Activated CD4-positive, alpha-beta T cell treated with anti-CD3 and anti-CD28 coated beads, Interleukin-2, amount 50 U/mL, for 1 hour (primary cell): ENCODE measurements around the gene TMEM179B.
A peak's percentile ranks its signal among the peaks of the same experiment; 100 is the strongest.
"Not testable (repeated sequence)": the region's sequence is repeated elsewhere in the genome, so short reads cannot be mapped to it uniquely, and the experiment has no call there.

Experiments used
- DNase-seq: peaks from one replicate; pipeline ENCODE4 v3.0.0-alpha.2; 2020

The TMEM179B gene

GRCh38 chr11:62791501-62792201, 4.4 kb downstream of the TMEM179B start, which contains the start of gene TMEM223:
TSS of gene TMEM223 (minus strand) at chr11:62792006. CDS start at chr11:62791994, 12 bp downstream.
- DNase-seq: peak; percentile 89

DNA sequence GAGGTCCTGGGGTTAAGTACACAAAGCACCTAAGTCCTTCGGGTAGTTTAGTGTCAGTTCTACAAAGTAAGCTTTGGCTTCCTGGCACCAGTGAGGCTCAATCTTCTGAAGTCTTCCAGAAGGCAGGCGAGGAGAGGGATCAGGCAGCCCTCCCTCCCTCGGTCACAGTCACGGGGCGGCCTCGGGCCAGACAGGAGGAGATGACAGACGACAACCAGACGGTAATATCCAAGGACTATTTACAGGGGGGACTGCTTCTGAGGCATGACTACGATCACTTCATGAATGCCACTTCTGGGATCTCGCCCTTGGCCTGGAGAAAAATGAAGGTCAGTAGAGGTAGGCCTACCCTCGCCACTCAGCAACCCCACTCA, 5.0 kb downstream of the TMEM179B start:
- no peak for DNase-seq

DNA sequence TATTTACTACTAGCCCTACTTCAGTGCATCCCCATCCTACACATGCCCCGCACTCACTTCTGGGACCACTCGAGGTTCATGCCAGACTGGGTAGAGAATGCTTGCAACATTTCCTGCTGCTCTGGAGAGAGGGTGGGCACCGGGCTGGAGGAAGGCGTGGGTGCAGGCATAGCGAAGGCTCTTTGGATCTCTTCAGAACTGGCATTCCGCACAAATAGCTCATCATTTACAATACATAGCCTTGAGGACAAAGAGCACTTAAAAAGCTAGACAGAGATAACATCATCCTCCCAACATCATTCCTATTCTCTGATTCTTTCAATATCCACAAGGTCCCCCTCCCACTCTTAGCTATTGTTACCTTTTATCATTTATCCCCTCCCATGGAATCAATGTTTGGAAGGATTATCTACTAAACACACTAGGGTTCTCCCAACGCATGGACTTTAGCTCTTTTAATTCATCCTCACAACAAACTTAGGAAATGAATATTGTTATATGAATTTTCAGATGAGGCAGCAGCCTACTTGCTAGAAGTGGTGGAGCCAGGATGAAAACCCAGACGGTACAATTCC, 7.1 kb downstream of the TMEM179B start:
- no peak for DNase-seq

GRCh38 chr11:62796281-62796680, 9.1 kb downstream of the TMEM179B start:
- DNase-seq: no peak

DNA sequence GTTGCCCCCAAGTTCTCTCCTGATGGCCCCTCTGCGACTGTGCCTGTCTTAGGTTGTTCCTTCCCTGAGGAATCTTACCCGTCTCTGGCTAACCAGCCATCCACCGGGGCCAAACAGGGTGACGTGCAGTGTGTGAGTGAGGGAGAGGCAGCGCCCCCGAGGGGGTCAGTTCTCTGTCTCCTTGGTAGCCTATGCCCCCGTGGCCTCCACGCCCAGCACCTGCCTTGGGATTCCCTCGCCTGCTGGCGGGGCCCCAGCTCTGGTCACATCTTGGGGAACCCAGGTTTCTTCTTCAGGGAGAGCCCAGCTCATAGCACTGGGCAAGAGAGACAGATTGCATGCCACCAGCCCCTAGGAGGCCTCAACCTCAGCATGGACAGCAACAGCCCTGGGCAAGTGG, 12.3 kb downstream of the TMEM179B start:
- DNase-seq: no peak

- DNase-seq: no peak
These were observed 13.9 kb downstream of the TMEM179B start for GRCh38 chr11:62801071-62801470.

GRCh38 chr11:62804310-62805075, 17.3 kb downstream of the TMEM179B start:
- no peak for DNase-seq

- DNase-seq: peak; percentile 96
These were observed 18.1 kb downstream of the TMEM179B start, which contains the start of gene NXF1 for GRCh38 chr11:62805076-62805892. TSS of gene NXF1 (minus strand) at chr11:62805440. CDS start at chr11:62805356, 84 bp downstream.

DNA sequence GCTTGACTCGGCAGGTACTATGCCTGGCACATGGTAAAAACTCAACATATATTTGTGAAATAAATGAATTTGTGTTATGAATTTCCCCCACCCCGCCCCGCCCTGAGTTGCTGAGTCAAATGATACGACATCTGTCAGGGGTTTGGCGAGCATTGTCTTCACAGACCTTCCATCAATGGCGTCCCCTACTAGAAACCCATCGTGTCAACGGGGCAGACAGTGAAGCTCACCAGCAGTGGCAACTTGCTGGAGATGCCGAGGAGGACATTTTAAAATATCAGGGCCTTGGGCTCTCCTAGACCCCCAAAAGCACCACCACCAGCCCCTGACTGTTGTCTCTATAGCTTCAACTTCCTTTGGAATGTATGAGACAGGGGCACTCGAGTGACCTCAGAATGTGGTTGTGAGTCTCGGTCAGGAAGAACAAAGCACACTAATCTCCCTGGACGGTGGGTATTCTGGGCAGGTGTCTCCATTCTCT, 18.8 kb downstream of the TMEM179B start:
- DNase-seq: peak; percentile 26

- no peak for DNase-seq
These were observed 19.5 kb downstream of the TMEM179B start for GRCh38 chr11:62806611-62807121.

- DNase-seq: no peak
These were observed 23.5 kb downstream of the TMEM179B start for GRCh38 chr11:62810748-62811147.

DNA sequence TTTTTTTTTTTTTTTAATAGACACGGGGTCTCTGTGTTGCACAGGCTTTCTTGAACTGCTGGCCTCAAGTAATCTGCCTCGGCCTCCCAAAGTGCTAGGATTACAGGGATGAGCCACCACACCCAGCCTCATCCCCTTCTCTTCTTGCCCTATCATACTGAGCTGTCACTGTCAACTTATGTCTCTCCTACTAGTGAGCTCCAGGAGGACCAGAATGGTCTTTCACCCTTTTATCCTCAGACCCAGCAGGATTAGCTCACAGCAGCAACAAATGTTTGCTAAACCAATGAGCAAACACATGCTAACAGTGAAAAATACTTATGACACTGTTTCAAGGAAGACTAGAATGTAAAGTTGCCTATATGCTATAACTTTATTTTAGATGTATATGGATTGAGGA, 24.5 kb downstream of the TMEM179B start:
- no peak for DNase-seq

DNA sequence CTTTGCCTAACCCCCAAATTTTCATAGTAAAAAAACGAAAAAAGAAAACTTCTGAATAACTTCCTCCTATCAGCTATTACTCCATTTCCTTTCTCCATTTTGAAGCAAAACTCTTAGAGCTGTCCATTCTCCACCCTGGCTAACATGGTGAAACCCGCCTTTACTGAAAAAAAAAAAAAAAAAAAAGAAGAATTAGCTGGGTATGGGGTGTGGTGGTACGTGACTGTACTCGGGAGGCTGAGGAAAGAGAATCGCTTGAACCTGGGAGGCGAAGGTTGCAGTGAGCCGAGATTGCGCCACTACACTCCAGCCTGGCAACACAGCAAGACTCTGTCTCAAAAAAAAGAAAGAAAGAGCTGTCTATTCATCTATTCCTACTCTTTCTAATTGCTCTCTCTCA, 29.4 kb downstream of the TMEM179B start:
- no peak for DNase-seq

DNA sequence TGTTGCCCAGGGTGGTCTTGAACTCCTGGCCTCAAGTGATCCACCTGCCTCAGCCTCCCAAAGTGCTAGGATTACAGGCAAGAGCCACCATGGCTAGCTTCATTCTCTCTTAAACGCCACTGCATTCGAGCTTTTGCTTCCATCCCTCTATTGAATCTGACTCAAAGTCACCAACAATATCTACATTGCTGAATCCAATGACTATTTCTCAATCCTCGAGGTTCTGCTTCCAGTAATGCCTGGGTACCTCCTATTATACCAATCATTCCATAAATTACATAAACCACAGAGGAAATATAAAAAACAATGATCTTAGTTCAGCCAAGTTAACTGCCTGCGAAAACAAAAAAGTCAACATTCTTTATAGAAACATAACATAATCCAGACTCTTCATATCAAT, 29.9 kb downstream of the TMEM179B start:
- DNase-seq: no peak

DNA sequence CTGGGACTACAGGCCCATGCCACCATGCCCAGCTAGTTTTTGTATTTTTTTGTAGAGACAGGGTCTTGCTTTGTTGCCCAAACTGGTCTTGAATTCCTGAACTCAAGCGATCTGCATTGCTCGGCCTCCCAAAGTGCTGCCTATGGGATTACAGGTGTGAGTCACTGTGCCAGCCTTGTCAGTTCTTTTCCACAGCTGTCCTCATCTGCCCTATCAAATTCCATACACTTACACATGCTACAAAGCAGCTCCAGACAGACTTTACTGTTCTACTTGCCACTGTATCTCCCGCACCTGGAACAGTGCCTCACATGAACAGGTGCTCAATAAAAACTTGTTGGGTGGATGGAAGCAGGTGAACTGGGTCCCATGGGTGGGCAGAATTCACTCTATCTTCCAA, 36.5 kb downstream of the TMEM179B start:
- no peak for DNase-seq

DNA sequence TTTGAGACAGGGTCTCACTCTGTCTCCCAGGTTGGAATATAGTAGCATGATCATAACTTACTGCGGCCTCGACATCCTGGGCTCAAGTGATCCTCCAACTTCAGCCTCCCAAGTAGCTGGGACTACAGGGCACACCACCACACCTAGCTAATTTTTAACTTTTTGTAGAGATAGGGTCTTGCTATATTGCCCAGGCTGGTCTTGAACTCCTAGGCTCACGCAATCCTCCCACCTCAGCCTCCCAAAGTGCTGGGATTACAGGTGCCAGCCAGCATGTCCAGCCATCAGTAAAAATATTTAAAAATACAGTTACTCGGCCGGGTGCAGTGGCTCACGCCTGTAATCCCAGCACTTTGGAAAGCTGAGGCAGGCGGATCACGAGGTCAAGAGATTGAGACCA, 40.9 kb downstream of the TMEM179B start:
- not testable (repeated sequence) for DNase-seq

GRCh38 chr11:62830904-62831519, 43.8 kb downstream of the TMEM179B start:
- peak; percentile 8 for DNase-seq

DNA sequence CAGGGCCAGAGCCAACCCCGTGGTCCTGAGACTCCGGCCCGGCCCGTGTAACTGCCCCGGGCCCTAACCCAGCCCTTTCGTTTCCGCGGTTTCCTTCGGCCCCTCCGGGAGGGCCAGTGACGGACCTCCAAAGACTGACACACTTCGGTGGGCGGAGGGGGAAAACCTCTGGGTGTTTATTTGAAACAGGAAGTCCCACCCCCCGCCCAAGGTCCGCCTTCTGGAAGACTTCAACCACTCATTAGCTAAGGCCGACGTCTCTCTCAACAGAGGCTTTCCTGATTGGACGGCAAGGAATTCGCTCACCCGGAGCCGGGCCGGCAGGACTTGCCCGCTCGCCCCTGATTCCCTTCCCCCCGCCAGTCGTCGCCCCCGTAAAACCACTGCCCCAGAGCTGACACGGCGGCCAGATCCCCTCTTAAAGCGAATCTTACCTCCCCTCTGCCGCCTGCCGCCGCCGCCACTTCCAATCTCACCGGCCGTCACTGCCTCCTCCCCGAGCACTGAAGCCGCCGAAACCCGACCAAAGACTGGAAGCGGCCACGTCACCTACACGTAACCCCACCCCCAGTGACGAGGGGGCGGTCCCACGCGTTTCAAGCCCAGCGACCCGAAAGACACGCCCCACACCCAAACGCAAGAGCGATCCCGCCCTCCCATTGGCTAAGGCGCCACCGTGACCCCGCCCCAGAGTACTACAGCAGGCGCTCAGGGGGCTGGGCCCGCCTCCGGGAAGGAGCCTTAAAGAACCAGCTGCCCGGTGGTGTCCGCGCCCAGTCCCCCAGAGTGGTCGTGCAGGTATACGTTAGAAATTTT, 44.5 kb downstream of the TMEM179B start, which contains the start of gene STX5:
TSS of gene STX5 (minus strand) at position 532 of the 816 bp plus-strand sequence. CDS start 808 bp downstream, outside the sequence.
- DNase-seq: peak; percentile 100

DNA sequence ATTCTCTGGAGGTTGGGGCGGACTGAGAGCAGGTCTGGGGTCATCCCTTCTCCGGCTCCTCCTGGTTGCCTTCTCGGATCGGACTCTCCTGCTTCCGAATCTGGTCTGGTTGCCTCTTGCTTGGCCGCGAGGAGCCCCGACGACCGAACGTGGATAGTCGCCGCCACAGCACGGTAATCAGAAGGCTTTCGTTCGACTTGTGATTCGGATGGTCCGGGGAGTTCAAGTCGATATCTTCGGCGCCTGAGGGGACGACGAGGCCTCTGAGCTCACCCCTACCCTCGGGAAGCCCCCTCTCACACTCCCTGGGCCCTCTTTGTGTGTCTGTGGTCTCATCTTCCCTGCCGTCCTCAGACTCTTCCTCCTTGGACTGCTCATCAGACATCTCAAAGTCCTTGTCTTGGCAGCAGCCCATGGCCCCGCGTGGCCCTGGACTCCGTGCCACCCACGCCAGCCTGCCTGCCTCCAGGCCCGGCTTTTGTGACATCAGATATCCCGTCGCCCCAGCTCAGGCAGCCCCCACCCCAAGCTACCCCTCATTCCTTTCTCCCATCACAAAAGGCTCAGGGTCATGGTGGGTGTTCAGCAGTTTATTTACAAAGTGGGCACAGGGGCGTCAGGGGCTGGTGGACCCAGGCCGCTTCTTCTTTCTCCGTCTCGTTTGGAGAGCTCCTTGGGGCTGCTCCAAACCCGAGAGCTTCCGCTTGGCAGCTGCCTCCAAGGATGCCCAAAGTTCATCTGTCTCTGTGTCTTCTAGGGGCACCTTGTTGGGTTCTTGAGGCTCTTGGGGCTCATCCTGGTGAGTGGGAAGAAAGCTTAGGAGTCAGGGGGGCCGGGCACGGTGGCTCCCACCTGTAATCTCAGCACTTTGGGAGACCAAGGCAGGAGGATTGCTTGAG, 45.4 kb downstream of the TMEM179B start, which contains the start of gene TEX54:
TSS of gene TEX54 (minus strand) at position 506 of the 899 bp plus-strand sequence.
- no peak for DNase-seq

DNA sequence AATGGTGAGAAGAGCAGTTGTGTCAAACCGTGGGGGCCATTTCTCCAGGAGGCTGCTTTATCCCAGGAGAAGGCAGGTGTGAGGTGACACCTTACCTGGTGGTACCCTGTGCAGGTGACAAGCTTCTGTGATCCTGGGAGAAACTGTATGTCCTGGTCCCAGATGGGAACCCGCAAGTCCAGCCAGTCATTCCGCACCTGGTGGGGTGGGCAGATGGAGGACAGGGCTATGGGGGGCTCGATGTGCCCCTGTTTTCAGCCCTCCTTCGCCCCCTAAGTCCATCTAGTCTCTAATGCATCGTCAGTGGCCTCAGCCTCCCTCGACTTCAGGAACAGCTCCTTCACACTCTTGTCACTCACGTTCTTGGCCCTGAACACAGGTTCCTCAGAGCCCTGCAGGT, 48.1 kb downstream of the TMEM179B start:
- DNase-seq: no peak
